ENCODE measurements around the gene IRGC. TPM values are rescaled to one million over a fixed set of nuclear protein-coding genes. Genes with fewer than 3 reads are reported as not detected.

Gene IRGC
- total and polyA plus RNA-seq, 2 donors (not counting 3 experiments of a cell fraction or from before 2014, with no cell fraction given) = not detected

GRCh38 chr19:43675269-43675879, 40.5 kb upstream of the IRGC start:
- H3K27ac ChIP-seq (ENCODE audit: insufficient read depth, low read depth, low read length) = no peak overlapping the region
- peak overlapping the region; percentile 45 for H2AFZ ChIP-seq (ENCODE audit: low read depth, low read length)
- no TSS peak for BruUV-seq (replicated peaks)
- POLR2A ChIA-PET = interaction anchor here (0.6 kb wide), 1 partner anchor 53 kb away, joined by 3 read pairs; no protein-coding TSS in a partner anchor
- no peaks in the 10 kb centered on the region for H3K9me1 ChIP-seq (replicated peaks; ENCODE audit: control insufficient read depth, extremely low read depth, insufficient read depth, low read length)
- no peaks in the 10 kb centered on the region for H3K79me2 ChIP-seq (ENCODE audit: control insufficient read depth, insufficient read depth, low read length)
- no peaks in the 10 kb centered on the region for H3K9me3 ChIP-seq (replicated peaks; ENCODE audit: control insufficient read depth, insufficient read depth, low read length)
- no peak overlapping the region for H3K4me2 ChIP-seq (ENCODE audit: insufficient read depth, low read length)
- H3K4me1 ChIP-seq (ENCODE audit: control insufficient read depth, extremely low read depth, insufficient read depth, low read length) = peaks cover 5% of the 10 kb centered on the region
- intact Hi-C loops (cut with micrococcal nuclease) = no loop called here
- H3K36me3 ChIP-seq (ENCODE audit: control insufficient read depth in 2 of 2, extremely low read depth in 1 of 2, insufficient read depth in 2 of 2, low read length in 2 of 2) = no peaks in the 10 kb centered on the region
- no peak overlapping the region for H3K4me3 ChIP-seq (replicated peaks in 1 of 3; ENCODE audit: insufficient read depth in 1 of 3, low read depth in 1 of 3, low read length in 3 of 3)
- no peak for FAIRE-seq
- CTCF ChIA-PET = interaction anchor here (1.1 kb wide), 1 partner anchor 69 kb away, joined by 6 read pairs; no protein-coding TSS in a partner anchor
- H3K27me3 ChIP-seq (ENCODE audit: control insufficient read depth in 2 of 2, insufficient read depth in 2 of 2, low read length in 2 of 2) = peaks cover 0 to 2% of the 10 kb centered on the region in 2 experiments
- DNase-seq (ENCODE audit: low read depth, low spot score) = peak; percentile 21
- dilution Hi-C loops (cut with MboI; ENCODE audit: extremely low pct_ligation_motif_present, low sequenced_read_pairs) = no loop called here
- H3K9ac ChIP-seq (replicated peaks; ENCODE audit: extremely low read depth, insufficient read depth, low read length) = no peak overlapping the region
- no peaks in the 10 kb centered on the region for H4K20me1 ChIP-seq (replicated peaks; ENCODE audit: control insufficient read depth, extremely low read depth, insufficient read depth, low read length)
- TF ChIP-seq EZH2 (IDR thresholded peaks at IDR 0.05; ENCODE audit: borderline replicate concordance, low read depth, low read length, severe bottlenecking) = no peak
- TF ChIP-seq FOS (IDR thresholded peaks at IDR 0.05; ENCODE audit: borderline replicate concordance, insufficient read depth, low read length) = peak; percentile 29

- FAIRE-seq (no peak), DNase-seq (ENCODE audit: low read depth, low spot score) (no peak)
- Histone ChIP-seq H3K9me3 (replicated peaks; ENCODE audit: control insufficient read depth, insufficient read depth, low read length) (no peaks in the 10 kb centered on the region), H3K9ac (replicated peaks; ENCODE audit: extremely low read depth, insufficient read depth, low read length) (no peak overlapping the region), H3K4me3 (replicated peaks in 1 of 3; ENCODE audit: insufficient read depth in 1 of 3, low read depth in 1 of 3, low read length in 3 of 3) (no peak overlapping the region), H3K4me2 (ENCODE audit: insufficient read depth, low read length) (no peak overlapping the region), H3K27me3 (ENCODE audit: control insufficient read depth in 2 of 2, insufficient read depth in 2 of 2, low read length in 2 of 2) (peaks cover 0 to 2% of the 10 kb centered on the region in 2 experiments), H3K36me3 (ENCODE audit: control insufficient read depth in 2 of 2, extremely low read depth in 1 of 2, insufficient read depth in 2 of 2, low read length in 2 of 2) (no peaks in the 10 kb centered on the region), H2AFZ (ENCODE audit: low read depth, low read length) (no peak overlapping the region), H3K9me1 (replicated peaks; ENCODE audit: control insufficient read depth, extremely low read depth, insufficient read depth, low read length) (no peaks in the 10 kb centered on the region), H3K79me2 (ENCODE audit: control insufficient read depth, insufficient read depth, low read length) (no peaks in the 10 kb centered on the region), H3K27ac (ENCODE audit: insufficient read depth, low read depth, low read length) (no peak overlapping the region), H3K4me1 (ENCODE audit: control insufficient read depth, extremely low read depth, insufficient read depth, low read length) (no peaks in the 10 kb centered on the region), H4K20me1 (replicated peaks; ENCODE audit: control insufficient read depth, extremely low read depth, insufficient read depth, low read length) (no peaks in the 10 kb centered on the region)
- intact Hi-C loops (cut with micrococcal nuclease) = no loop called here
- no TSS peak for BruUV-seq (replicated peaks)
- ChIA-PET POLR2A (no interaction called here), CTCF (no interaction called here)
- TF ChIP-seq EZH2 (IDR thresholded peaks at IDR 0.05; ENCODE audit: borderline replicate concordance, low read depth, low read length, severe bottlenecking) = no peak
- TF ChIP-seq FOS (IDR thresholded peaks at IDR 0.05; ENCODE audit: borderline replicate concordance, insufficient read depth, low read length) = no peak
- no peak for TF ChIP-seq POLR2A (IDR thresholded peaks at IDR 0.05; ENCODE audit: low read depth, low read length)
- no peak for TF ChIP-seq CTCF (IDR thresholded peaks at IDR 0.05; ENCODE audit: extremely low read depth in 1 of 2, insufficient read depth in 1 of 2, low read depth in 1 of 2, low read length in 2 of 2)
- no peak for TF ChIP-seq MYC (IDR thresholded peaks at IDR 0.05; ENCODE audit: low read depth, low read length)
- no peak for TF ChIP-seq MAX (IDR thresholded peaks at IDR 0.05; ENCODE audit: insufficient read depth, insufficient read length)
- no peak for TF ChIP-seq JUN (IDR thresholded peaks at IDR 0.05; ENCODE audit: borderline replicate concordance, insufficient read depth, insufficient read length, low read depth)
- no peak for TF ChIP-seq POLR2AphosphoS5 (IDR thresholded peaks at IDR 0.05; ENCODE audit: insufficient read depth, low read depth, low read length)
- no peak for TF ChIP-seq GATA2 (IDR thresholded peaks at IDR 0.05; ENCODE audit: insufficient read depth, insufficient read length, low read depth, low read length)
- dilution Hi-C loops (cut with MboI; ENCODE audit: extremely low pct_ligation_motif_present, low sequenced_read_pairs) = no loop called here
Measured at GRCh38 chr19:43675906-43676305, 40.0 kb upstream of the IRGC start.

Data from endothelial cell of umbilical vein (primary cell).